B cell (primary cell): Measurements from ENCODE around the gene SYCE3. TPM values are rescaled to one million over a fixed set of nuclear protein-coding genes. Genes with fewer than 3 reads are reported as not detected.

Experiments
- ATAC-seq: fragments of 200-7000 bp; cut with Tn5 transposase; one replicate; pipeline ENCODE4 v1.10.0; 2021; ENCODE audit warnings: low read depth, mild to moderate bottlenecking, moderate number of reproducible peaks, moderate library complexity
- CTCF ChIA-PET: fragments of 350-600 bp; sonication (Branson Sonifier 250); formaldehyde crosslinking; loops from one replicate; lab custom pipeline; 2021; ENCODE audit warnings: antibody characterized with exemption, inconsistent platforms; lab: Charles Lee
- POLR2A ChIA-PET: fragments of 350-600 bp; sonication (Branson Sonifier 250); formaldehyde crosslinking; loops from one replicate; lab custom pipeline; 2021; ENCODE audit warnings: antibody characterized with exemption; lab: Charles Lee
- DNase-seq: peaks from one replicate; pipeline ENCODE4 v3.0.0; 2013
- H2AFZ ChIP-seq: 2 replicates; pipeline ENCODE4 v1.6.1; 2012; ENCODE audit warnings: mild to moderate bottlenecking, low read depth, low read length; ENCODE audit not compliant: insufficient read depth, poor library complexity, severe bottlenecking
- H3K27ac ChIP-seq, 2 donors: 1 replicate in 1 of 2; 2 replicates in 1 of 2; pipeline ENCODE4 v1.5.1; 2012 to 2013; ENCODE audit warnings: low read length in 2 of 2, mild to moderate bottlenecking in 2 of 2, moderate library complexity in 1 of 2
- H3K27me3 ChIP-seq, 4 experiments: fragments of 200-600 bp in 1 of 4; sonication (generic) in 1 of 4; replicated peaks in 1 of 4; 1 replicate in 2 of 4; 2 replicates in 2 of 4; pipeline versions ENCODE4 v1.6.1 to v1.7.0; 2013 to 2016; ENCODE audit warnings: low read length in 3 of 4, mild to moderate bottlenecking in 2 of 4, mixed read lengths in 1 of 4, moderate library complexity in 1 of 4; ENCODE audit not compliant: insufficient read depth in 4 of 4, control insufficient read depth in 3 of 4; ENCODE audit errors: control extremely low read depth in 1 of 4
- H3K36me3 ChIP-seq, 2 experiments: replicated peaks in 1 of 2; 1 replicate in 1 of 2; 2 replicates in 1 of 2; pipeline versions ENCODE4 v1.6.1 to v1.7.1; 2013; ENCODE audit warnings: low read length in 1 of 2; ENCODE audit not compliant: insufficient read depth in 2 of 2, control insufficient read depth in 1 of 2; ENCODE audit errors: control extremely low read depth in 1 of 2, extremely low read depth in 1 of 2
- H3K4me1 ChIP-seq, 2 donors: fragments of 200-600 bp in 1 of 2; sonication (generic) in 1 of 2; 1 replicate in 1 of 2; 2 replicates in 1 of 2; pipeline versions ENCODE4 v1.5.1 to v1.6.1; 2013 to 2017; ENCODE audit warnings: low read length in 2 of 2; ENCODE audit not compliant: control insufficient read depth in 2 of 2, insufficient read depth in 2 of 2
- H3K4me2 ChIP-seq: replicated peaks from 2 replicates; pipeline ENCODE3; 2012; ENCODE audit warnings: mild to moderate bottlenecking, low read depth, low read length; ENCODE audit not compliant: poor library complexity, severe bottlenecking
- H3K4me3 ChIP-seq, 5 experiments: fragments of 200-600 bp in 1 of 5; sonication (generic) in 1 of 5; 1 replicate in 3 of 5; 2 replicates in 2 of 5; pipeline versions ENCODE4 v1.5.1 to v1.7.0; 2011 to 2016; ENCODE audit warnings: low read length in 4 of 5, mild to moderate bottlenecking in 4 of 5, low read depth in 2 of 5, control low read depth in 1 of 5, moderate library complexity in 1 of 5; ENCODE audit not compliant: insufficient read depth in 1 of 5; ENCODE audit errors: control extremely low read depth in 1 of 5, extremely low read depth in 1 of 5
- H3K79me2 ChIP-seq: fragments of 200-600 bp; sonication (generic); one replicate; pipeline ENCODE4 v1.6.0; 2016; ENCODE audit warnings: low read length; ENCODE audit not compliant: control insufficient read depth, insufficient read depth
- H3K9ac ChIP-seq: fragments of 200-600 bp; sonication (generic); 2 replicates; pipeline ENCODE4 v1.6.1; 2017; ENCODE audit warnings: mild to moderate bottlenecking, low read length, moderate library complexity
- H3K9me3 ChIP-seq, 3 donors: one replicate each; pipeline versions ENCODE4 v1.6.1 to v1.7.1; 2013; ENCODE audit warnings: low read length in 2 of 3; ENCODE audit not compliant: control insufficient read depth in 2 of 3, insufficient read depth in 1 of 3; ENCODE audit errors: control extremely low read depth in 1 of 3
- H4K20me1 ChIP-seq: 2 replicates; pipeline ENCODE4 v1.6.0; 2012; ENCODE audit warnings: mild to moderate bottlenecking, low read length; ENCODE audit not compliant: insufficient read depth, control insufficient read depth, poor library complexity, severe bottlenecking
- H3K27ac Mint-ChIP-seq: one replicate; pipeline ENCODE4 v1.8.0; 2021; ENCODE audit warnings: mixed read lengths
- H3K27me3 Mint-ChIP-seq: one replicate; pipeline ENCODE4 v1.8.0; 2021; ENCODE audit warnings: mixed read lengths
- H3K4me1 Mint-ChIP-seq: one replicate; pipeline ENCODE4 v1.8.0; 2021; ENCODE audit warnings: mixed read lengths
- H3K4me3 Mint-ChIP-seq: one replicate; pipeline ENCODE4 v1.8.0; 2021; ENCODE audit warnings: mixed read lengths
- H3K9me3 Mint-ChIP-seq: one replicate; pipeline ENCODE4 v1.8.0; 2022; ENCODE audit warnings: mixed read lengths; ENCODE audit not compliant: insufficient read depth
- EZH2 ChIP-seq: IDR thresholded peaks from 2 replicates; pipeline ENCODE4 v1.6.1; 2012; ENCODE audit warnings: borderline replicate concordance, low read depth, mild to moderate bottlenecking, moderate library complexity, low read length; ENCODE audit not compliant: insufficient read depth, poor library complexity, severe bottlenecking
- WGBS: methylation state at CpG from one replicate; pipeline ENCODE4 v1.1.5; 2013; ENCODE audit warnings: missing lambda C conversion rate; ENCODE audit not compliant: insufficient coverage; 5-methylcytosine and 5-hydroxymethylcytosine counted together
- intact Hi-C: fragments of 100-400 bp; cut with micrococcal nuclease; formaldehyde crosslinking; loops from one replicate; pipeline ENCODE4 v1.10.0; 2022
- polyA plus RNA-seq: library from polyadenylated mRNA; depleted of rRNA; stranded (reverse); fragments of >200 nt; gene quantifications from 2 replicates; pipeline ENCODE4 v1.2.3, GENCODE V29; 2012
- total RNA-seq, 2 donors: library from RNA; stranded (reverse); fragments of 120-200 nt in 1 of 2; gene quantifications; 1 replicate in 1 of 2; 2 replicates in 1 of 2; pipeline versions ENCODE4 v1.2.3 to v1.2.4, GENCODE V29; 2013 to 2022
- TF ChIP-seq, protein P1 (sequence below): fragments of 200-600 bp; IDR thresholded peaks from one replicate; pipeline ENCODE4 v1.8.0; 2022; ENCODE audit warnings: antibody characterized with exemption, mild to moderate bottlenecking

The SYCE3 gene
- total and polyA plus RNA-seq, 2 donors (not counting 1 experiment from before 2014, with no cell fraction given) = not detected

DNA sequence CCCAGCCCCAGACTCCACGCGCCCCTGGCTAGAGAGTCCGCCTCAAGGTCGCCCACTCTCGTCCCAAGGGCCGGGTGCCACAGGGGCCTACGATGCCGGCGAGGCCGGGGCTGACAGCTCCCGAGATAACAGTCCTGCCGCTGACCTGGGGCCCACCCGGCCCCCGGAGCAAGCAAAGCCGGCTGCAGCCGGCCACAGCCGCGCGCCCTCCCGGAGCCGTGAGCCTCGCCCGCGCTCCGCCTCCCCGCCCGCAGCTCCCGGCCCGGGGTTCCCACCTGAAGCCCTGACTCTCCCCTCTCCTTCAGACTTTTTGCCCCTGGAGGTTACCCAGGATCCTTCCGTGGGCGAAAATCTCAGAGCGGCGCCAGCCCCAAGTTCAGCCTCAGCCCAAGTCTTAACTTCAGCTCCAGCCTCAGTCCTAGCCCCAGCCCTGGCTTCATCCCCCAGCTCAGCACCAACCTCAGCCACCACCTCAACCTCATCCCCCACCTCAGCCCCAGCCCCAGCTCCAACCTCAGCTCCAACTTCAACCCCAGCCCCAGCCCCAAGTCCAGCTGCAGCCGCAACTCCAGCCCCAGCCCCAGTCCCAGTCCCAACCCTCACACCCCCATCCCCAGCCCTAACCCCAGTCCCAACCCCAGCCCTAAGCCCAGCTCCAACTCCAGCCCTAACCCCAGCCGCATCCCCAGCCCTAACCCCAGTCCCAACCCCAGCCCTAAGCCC lies 15.3 kb downstream of the SYCE3 start:
- Mint-ChIP-seq H3K4me1 (peaks cover 32% of the 10 kb centered on the region), H3K27me3 (no peaks in the 10 kb centered on the region), H3K9me3 (no peaks in the 10 kb centered on the region), H3K4me3 (no peak overlapping the region), H3K27ac (no peak overlapping the region)
- Histone ChIP-seq H3K27ac (no peak overlapping the region), H2AFZ (no peak overlapping the region), H3K36me3 (no peaks in the 10 kb centered on the region), H3K9ac (no peak overlapping the region), H3K27me3 (no peaks in the 10 kb centered on the region), H3K4me3 (no peak overlapping the region), H4K20me1 (no peaks in the 10 kb centered on the region), H3K4me1 (peaks cover 32 to 47% of the 10 kb centered on the region in 2 donors), H3K9me3 (no peaks in the 10 kb centered on the region), H3K4me2 (peak overlapping the region; percentile 98), H3K79me2 (peaks cover 23% of the 10 kb centered on the region)
- POLR2A ChIA-PET = interaction anchor here (0.6 to 2.7 kb wide), 11 partner anchors 8 to 253 kb away, joined by 5 to 23 read pairs (median 8); partner anchors contain the start of genes LMF2, NCAPH2, SCO2 and SYCE3
- intact Hi-C loops = no loop called here
- WGBS = 79% methylated on average over 34 of the region's 35 CpGs
- CTCF ChIA-PET = interaction anchor here (0.8 to 3.9 kb wide), 9 partner anchors 8 to 240 kb away, joined by 3 to 17 read pairs (median 6); partner anchors contain the start of genes CHKB, PLXNB2, SCO2 and SYCE3
- DNase-seq (no peak), ATAC-seq (no peak)
- no peak for TF ChIP-seq EZH2
- TF ChIP-seq, protein P1, sequence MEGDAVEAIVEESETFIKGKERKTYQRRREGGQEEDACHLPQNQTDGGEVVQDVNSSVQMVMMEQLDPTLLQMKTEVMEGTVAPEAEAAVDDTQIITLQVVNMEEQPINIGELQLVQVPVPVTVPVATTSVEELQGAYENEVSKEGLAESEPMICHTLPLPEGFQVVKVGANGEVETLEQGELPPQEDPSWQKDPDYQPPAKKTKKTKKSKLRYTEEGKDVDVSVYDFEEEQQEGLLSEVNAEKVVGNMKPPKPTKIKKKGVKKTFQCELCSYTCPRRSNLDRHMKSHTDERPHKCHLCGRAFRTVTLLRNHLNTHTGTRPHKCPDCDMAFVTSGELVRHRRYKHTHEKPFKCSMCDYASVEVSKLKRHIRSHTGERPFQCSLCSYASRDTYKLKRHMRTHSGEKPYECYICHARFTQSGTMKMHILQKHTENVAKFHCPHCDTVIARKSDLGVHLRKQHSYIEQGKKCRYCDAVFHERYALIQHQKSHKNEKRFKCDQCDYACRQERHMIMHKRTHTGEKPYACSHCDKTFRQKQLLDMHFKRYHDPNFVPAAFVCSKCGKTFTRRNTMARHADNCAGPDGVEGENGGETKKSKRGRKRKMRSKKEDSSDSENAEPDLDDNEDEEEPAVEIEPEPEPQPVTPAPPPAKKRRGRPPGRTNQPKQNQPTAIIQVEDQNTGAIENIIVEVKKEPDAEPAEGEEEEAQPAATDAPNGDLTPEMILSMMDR = no peak
